OCI-LY7 (cell line): ENCODE measurements around the gene MAP3K6.

Experiments used
- EZH2phosphoT487 ChIP-seq: fragments of 200-600 bp; sonication (generic); IDR thresholded peaks from 2 replicates; pipeline ENCODE4 v1.6.1; 2018; ENCODE audit warnings: low read depth, borderline replicate concordance, mild to moderate bottlenecking, mixed run types, antibody characterized with exemption, low read length, moderate library complexity, mixed read lengths
- TF ChIP-seq, protein P1 (sequence below): fragments of 200-600 bp; sonication (generic); conservative IDR thresholded peaks from 2 replicates; pipeline ENCODE4 v1.5.1; 2014; ENCODE audit warnings: mild to moderate bottlenecking, antibody characterized with exemption, low read length, moderate library complexity, mixed read lengths

DNA sequence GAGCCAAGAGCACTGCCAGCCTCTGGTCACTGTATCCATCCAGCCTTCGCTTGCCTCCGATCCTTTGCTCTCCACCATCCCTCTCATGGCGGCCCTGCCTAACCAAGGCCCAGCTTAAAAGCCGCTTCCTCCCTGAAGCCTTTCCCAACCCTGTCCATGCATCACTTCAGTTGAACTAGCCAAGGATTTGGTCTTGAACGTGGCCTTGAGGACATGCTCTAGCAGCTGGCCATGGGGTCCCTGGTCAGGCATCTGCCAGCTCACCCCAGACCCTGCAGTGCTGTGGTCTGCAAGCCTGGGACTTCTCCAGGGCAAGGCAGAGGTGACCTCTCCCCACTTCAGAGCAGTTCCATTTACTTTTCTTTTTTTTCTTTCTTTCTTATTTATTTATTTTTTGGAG is 30.0 kb downstream of the MAP3K6 start:
- TF ChIP-seq, protein P1, sequence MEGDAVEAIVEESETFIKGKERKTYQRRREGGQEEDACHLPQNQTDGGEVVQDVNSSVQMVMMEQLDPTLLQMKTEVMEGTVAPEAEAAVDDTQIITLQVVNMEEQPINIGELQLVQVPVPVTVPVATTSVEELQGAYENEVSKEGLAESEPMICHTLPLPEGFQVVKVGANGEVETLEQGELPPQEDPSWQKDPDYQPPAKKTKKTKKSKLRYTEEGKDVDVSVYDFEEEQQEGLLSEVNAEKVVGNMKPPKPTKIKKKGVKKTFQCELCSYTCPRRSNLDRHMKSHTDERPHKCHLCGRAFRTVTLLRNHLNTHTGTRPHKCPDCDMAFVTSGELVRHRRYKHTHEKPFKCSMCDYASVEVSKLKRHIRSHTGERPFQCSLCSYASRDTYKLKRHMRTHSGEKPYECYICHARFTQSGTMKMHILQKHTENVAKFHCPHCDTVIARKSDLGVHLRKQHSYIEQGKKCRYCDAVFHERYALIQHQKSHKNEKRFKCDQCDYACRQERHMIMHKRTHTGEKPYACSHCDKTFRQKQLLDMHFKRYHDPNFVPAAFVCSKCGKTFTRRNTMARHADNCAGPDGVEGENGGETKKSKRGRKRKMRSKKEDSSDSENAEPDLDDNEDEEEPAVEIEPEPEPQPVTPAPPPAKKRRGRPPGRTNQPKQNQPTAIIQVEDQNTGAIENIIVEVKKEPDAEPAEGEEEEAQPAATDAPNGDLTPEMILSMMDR, result no peak
- TF ChIP-seq EZH2phosphoT487, result no peak
